Breast epithelium (tissue), 3 donors: Measurements from ENCODE around the gene IGDCC3.

Source experiments
- POLR2A ChIP-seq: fragments of 450-650 bp; IDR thresholded peaks from one replicate; pipeline ENCODE4 v1.6.1; 2016; ENCODE audit warnings: antibody characterized with exemption, mild to moderate bottlenecking, moderate library complexity
- TF ChIP-seq, protein P1 (sequence below), 3 donors: fragments of 450-650 bp; IDR thresholded peaks; one replicate each; pipeline ENCODE4 v1.5.1; 2016 to 2017; ENCODE audit warnings: antibody characterized with exemption in 3 of 3, mild to moderate bottlenecking in 3 of 3, moderate library complexity in 3 of 3

DNA sequence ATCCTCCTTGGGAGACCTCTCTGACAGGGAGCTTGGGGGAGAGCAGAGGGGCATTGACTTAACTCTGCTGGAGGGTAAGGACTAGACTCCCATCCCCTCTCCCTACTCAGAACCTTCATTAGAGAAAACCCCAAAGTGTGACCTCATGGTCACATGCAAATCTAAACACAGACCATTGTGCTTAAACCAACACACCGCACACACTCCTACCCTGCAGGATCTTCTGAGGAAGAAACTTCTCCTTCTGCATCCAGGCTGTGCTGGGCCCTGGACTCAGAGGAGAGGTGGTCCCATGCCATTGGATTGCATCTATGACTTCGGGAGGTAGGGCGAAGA is 90.3 kb downstream of the IGDCC3 start:
- TF ChIP-seq POLR2A, result no peak
- TF ChIP-seq, protein P1, sequence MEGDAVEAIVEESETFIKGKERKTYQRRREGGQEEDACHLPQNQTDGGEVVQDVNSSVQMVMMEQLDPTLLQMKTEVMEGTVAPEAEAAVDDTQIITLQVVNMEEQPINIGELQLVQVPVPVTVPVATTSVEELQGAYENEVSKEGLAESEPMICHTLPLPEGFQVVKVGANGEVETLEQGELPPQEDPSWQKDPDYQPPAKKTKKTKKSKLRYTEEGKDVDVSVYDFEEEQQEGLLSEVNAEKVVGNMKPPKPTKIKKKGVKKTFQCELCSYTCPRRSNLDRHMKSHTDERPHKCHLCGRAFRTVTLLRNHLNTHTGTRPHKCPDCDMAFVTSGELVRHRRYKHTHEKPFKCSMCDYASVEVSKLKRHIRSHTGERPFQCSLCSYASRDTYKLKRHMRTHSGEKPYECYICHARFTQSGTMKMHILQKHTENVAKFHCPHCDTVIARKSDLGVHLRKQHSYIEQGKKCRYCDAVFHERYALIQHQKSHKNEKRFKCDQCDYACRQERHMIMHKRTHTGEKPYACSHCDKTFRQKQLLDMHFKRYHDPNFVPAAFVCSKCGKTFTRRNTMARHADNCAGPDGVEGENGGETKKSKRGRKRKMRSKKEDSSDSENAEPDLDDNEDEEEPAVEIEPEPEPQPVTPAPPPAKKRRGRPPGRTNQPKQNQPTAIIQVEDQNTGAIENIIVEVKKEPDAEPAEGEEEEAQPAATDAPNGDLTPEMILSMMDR (IDR thresholded peaks at IDR 0.05), result no peak
